ENCODE results near the gene SRBD1. TPM values are rescaled to one million over a fixed set of nuclear protein-coding genes. Genes with fewer than 3 reads are reported as not detected.

SRBD1 gene
- total RNA-seq, 1 experiment from 2014 or later = 23.2 TPM

Small RNA genes within 50 kb of the gene (small RNA-seq; reads per million reads assigned to genes)
- gene RN7SL414P = 0 reads per million in 2 experiments

Other genes with a start within 250 kb of the SRBD1 start
- gene PRKCE, start 40.4 kb upstream of the SRBD1 start, total RNA-seq (2014; rRNA removed; shearing (Covaris generic)) = 22.9 and 24.6 TPM in 2 replicates

Measured in SK-MEL-5 (cell line).